Suppressor macrophage treated with lipopolysaccharide for 1 hour (primary cell): ENCODE data around the gene MRPL55.

Source experiments
- DNase-seq, 3 donors: peaks; one replicate each; pipeline ENCODE4 v3.0.0-alpha.2; 2020 to 2022

Gene MRPL55

DNA sequence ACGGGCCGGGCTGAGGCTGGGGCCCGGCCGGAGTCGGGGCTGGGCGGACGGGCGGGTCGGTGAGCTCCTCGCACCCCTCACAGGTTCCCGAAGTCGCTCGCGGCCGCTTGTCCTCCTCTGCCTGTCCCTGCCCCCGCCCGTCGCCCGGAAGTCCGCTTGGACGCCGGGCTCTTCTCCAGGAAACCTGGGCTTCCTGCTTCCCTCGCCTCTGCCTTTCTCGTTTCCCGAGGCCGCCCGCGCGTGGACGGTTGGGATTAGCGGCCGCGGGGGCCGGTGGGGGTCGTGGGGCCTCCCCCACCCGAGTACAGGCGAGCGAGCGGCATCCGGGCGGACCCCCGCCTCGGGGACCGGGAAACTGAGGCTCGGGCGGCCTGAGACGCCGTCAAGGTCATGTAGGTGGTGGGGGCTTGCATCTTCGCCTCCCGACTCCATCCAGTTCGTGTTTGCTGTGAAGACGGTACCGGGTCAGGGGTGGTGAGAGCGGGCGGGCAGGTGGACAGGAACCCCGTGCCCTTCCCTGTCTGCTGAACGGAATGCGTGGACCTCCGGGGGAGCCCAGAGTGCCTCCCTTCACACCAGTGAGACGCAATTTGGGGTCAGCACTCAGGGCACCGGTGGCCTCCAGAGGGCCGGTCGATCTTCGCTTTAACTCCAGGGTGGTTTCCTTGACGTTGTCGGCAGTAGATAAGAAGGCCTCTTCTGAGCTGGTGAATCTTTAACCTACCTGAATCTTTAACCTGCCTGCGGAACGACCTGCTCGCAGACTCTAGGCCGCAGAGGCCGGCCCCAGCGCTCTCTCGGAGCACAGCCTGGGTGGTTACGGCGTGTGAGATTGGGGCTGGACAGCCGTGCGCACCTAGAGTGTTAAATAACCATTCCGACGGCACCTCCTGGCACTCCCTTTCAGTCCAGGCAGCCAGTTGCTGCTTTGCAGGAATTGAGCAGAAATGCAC is 25.9 kb downstream of the MRPL55 start:
- DNase-seq: peak; percentile 49 to 76 (median 50)

GRCh38 chr1:228082214-228082917 is 26.7 kb downstream of the MRPL55 start, which contains the start of gene ARF1:
Gene ARF1 (plus strand): TSS chr1:228082708. CDS start chr1:228097115, 14,407 bp downstream.
- peak; percentile 96 to 100 (median 99) for DNase-seq

DNA sequence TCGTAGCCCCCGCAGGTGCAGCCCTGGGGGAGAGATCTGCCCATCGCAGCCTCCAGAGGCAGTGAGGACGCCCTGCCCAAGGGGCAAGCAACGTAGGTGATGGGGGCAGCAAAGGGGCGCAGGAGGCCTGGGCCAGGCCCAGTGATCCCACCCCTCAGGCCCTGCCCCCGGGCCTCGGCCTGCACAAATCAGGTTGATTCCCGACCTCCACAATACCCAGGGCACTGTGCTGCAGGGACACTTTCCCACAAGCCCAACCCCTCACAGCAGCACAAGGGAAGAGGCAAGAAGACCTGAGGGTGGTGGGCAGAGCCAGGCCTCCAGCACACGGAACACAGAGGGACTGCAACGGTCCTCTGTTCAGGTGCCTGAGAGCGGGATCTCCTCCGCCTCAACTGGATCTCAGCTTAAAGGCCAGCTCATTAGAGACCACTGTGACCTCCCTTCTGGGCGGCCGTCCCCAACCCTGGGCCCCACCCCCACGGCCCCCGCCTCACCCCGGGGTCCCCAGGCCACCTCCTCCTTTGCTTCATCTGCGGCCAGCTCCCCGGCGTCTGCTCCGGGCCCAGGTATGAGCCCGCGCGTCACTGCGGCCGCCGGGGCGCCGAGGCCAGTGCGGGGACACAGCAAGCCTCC is 27.4 kb downstream of the MRPL55 start:
- no peak for DNase-seq

DNA sequence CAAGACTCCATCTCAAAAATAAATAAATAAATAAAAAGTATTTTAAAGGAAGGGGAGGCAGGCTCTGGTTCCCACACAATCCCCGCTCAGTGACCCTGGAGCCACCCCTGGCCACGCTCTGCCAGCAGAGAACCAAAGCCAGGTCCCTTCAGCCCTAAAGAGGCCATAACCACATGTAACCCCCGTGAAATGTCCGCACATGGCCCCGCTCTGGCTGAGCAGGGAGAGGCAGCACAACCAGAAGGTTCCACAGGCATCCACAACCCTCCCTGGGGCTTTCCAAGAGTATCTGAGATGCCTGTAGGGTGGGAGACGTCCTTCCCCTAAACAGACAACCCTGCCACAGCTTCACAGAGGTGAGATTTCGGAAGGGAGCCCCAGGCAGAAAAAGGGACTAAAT is 28.0 kb downstream of the MRPL55 start:
- no peak for DNase-seq

GRCh38 chr1:228079601-228080263 is 29.4 kb downstream of the MRPL55 start:
- DNase-seq: no peak

GRCh38 chr1:228079013-228079412 is 30.1 kb downstream of the MRPL55 start:
- no peak for DNase-seq

GRCh38 chr1:228077565-228078330 is 31.4 kb downstream of the MRPL55 start:
- DNase-seq: no peak

DNA sequence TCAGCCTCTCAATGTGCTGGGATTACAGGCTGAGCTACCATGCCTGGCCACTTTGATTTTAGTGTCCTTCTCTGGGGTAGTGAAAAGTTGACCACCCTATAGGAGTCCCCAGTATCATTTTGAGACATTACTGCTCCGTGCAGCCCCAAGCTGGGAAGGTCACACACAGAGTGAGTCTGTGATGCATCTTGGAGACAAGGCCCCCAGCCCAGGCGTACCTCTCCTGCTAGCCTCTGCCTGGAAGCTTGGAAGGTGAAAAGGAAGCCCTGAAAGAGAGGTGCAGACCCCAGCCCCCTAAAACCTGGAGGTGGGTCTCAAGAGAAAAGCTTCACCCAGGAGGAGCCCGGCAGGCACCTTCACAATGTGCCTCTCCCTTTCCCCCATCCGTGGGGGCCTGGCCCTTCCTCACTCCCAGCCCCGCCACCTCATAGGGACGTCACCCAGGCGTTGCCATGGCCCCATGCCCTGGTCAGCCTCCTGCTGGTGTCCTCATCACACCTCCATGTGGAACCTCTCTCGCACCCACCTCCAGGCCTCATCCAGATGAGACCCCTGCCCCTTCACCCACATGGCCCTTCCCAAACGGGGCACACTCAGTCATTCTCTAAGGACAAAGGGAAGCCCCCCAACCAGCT is 32.2 kb downstream of the MRPL55 start:
- no peak for DNase-seq

DNA sequence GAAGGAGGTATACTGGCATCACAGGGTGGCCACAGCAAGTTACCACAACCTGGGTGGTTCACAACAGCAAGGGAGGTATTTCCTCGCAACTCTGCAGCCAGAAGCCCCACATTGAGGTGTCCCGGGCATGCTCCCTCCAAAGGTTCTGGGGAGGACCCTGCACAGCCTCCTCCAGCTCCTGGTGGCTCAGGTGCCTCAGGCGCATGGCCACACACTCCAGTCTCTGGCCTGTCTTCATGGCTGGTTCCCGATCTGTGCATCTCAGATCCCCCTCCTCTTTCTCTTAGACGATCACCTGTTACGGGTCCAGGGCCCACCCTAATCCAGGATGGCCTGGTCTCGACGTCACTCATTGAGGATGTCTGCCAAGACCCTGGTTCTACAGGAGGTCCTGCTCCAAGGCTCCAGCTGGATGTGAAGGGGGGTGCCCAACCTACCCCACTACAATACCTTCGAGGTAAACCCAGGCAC is 33.3 kb downstream of the MRPL55 start:
- DNase-seq: no peak

DNA sequence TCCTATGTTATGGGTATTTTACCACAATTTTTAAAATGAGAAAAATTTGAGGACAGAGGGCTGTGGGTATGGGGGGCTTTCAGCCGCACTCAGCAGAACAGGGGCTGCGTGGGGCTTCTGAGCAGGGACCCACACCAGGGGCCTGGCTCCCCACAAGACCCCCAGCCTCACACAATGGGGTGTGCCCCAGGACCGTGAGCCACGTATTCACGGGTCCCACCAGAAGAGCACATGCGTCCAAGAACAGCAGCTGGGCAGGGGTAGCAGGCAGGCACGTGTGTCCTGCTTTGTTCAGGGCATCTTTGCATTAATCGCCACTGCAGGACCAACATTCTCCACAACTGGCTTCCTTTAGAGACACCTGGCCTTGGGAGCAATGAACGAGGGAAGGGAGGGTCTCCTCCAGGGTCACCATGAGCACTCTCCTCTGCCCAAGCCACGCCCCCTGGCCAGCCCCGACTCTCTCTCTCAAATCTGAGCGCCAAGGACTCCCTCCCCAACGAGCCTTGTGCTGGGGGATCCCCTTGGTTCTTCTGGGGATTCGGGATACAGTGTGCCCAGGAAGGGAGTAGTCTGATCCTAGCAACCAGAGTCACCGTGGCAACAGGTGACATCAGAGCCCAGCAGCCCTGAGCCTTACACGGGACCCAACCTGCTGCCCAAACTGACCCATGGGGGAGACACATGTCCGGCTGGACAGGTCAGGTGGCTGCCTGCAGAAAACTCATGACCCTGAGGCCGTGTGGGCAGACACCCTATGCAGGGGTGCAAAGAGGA is 34.0 kb downstream of the MRPL55 start:
- DNase-seq: no peak

- no peak for DNase-seq
Observed at GRCh38 chr1:228073857-228074545, 35.1 kb downstream of the MRPL55 start.

DNA sequence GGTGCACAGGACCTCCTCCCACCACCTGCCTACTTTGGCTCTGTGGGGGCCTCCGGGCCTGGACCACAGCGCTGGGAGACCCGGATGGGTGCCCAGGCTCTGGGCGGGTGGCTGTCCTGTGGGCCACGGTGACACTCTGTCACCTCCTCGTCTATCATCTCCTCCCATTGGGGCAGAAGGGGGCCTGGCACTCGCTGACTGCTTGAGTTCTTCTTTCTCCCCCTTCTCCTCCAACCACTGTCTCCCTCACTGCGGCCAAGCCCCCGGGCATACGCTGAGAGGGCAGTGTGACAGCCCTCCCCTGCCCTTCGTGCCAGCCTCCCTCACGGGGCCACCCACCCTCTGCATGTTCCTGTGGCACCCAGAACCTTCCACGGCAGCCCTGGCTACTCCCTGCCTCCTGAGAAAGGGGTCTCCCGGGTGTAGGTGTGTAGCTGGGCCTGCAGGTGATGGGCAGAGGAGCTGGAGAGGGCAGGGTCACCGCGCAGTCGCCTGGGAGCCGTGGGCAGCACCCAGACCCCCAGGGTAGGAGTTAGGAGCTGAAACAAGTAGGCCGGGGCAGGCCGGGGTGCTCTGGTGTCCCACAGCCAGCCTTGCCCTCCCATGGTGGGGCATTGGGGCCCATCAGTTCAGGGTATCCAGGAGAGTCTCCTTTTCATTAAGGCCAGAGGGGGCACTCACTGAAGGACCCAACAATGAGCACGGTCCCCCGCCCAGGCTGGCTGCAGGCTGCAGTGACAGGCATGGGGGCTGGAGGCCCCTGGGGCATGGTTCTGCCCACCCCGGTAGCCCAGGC is 35.8 kb downstream of the MRPL55 start:
- no peak for DNase-seq

- DNase-seq: no peak
Observed at GRCh38 chr1:228072658-228073043, 36.4 kb downstream of the MRPL55 start.

DNA sequence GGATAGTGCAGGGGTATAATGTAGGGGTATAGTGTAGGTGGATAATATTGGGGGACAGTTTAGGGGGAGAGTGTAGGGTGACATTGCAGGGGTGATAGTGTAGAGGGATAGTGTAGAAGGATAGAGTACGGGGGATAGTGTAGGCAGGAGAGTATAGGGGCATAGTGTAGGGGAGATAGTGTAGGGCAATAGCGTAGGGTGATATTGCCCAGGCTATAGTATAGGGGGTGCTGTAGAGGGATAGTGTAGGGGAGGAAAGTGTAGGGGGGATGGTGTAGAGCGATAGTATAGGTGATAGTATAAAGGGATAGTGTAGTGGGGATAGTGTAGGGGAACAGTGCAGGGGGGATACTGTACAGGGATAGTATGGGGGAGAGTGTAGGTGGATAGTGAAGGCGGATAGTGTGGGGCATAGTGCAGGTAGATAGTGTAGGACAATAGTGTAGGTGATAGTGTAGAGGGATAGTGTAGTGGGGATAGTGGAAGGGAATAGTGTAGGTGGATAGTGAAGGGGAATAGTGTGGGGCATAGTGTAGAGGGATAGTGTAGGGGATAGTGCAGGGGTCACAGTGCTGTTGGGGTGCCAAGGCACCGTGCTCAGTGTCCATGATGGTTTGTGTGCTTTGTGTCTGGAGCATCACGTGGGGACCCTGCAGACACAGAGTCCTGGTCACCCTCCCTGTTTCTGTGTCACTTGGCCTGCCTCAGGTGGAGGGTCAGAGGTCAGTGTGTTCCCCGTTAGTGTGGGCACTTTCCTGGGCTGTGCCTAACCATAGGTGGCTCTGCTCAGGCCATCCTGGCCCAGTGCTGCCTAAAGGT is 37.1 kb downstream of the MRPL55 start:
- no peak for DNase-seq

GRCh38 chr1:228070851-228071250 is 38.2 kb downstream of the MRPL55 start:
- no peak for DNase-seq

- DNase-seq: no peak
Observed at GRCh38 chr1:228070173-228070572, 38.9 kb downstream of the MRPL55 start.

DNA sequence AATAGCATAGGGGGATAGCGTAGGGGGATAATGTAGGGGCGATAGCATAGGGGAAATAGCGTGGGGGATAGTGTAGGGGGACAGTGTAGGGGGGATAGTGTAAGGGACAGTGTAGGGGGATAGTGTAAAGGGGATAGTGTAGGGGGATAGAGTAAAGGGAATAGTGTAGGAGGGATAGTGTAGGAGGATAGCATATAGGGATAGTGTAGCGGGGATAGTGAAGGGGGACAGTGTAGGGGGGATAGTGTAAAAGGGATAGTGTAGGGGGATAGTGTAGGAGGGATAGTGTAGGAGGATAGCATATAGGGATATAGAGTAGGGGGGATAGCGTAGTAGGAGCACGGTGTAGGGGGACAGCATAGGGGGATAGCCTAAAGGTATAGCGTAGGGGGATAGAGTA is 40.7 kb downstream of the MRPL55 start:
- DNase-seq: no peak
